ENCODE measurements around the gene DOCK3.
A peak's percentile ranks its signal among the peaks of the same experiment; 100 is the strongest.
"Not testable (repeated sequence)": the region's sequence is repeated elsewhere in the genome, so short reads cannot be mapped to it uniquely, and the experiment has no call there.

Gene DOCK3

GRCh38 chr3:50688602-50689001, 13.9 kb downstream of the DOCK3 start:
- not testable (repeated sequence) for DNase-seq

DNA sequence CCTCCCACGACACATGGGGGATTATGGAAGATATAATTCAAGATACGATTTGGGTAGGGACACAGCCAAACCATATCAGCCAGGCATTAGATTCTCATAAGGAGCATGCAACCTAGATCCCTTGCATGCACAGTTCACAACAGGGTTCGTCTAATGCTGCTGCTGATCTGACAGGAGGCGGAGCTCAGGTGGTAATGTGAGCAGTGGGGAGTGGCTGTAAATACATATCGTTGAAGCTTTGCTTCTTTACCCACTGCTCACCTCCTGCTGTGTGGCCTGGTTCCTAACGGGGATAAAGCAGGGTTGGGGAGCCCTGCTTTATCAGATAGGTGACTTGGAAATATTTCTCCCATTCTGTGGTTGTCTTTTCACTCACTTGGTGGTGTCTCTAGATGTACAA, 14.8 kb downstream of the DOCK3 start:
- no peak for DNase-seq

- no peak for DNase-seq
Measured at GRCh38 chr3:50695031-50695430, 20.3 kb downstream of the DOCK3 start.

- DNase-seq: no peak
Measured at GRCh38 chr3:50696276-50696675, 21.5 kb downstream of the DOCK3 start.

DNA sequence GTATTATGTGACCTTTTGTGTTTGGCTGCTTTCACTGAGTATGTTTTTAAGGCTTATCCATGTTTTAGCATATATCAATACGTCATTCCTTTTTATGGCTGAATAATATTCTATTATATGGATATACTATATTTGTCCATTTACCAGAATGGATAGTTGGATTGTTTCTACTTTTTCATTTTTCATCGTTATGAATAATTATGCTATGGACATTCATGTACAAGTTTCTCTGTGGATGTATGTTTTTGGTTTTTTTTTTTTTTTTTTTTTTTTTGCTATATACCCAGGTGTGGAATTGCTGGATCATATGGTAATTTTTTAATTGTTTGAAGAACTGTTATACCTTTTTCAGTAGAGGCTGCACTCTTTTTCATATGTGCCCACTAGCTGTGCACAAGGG, 23.5 kb downstream of the DOCK3 start:
- no peak for DNase-seq

GRCh38 chr3:50708620-50709019, 33.9 kb downstream of the DOCK3 start:
- DNase-seq: no peak

GRCh38 chr3:50714946-50715345, 40.2 kb downstream of the DOCK3 start:
- no peak for DNase-seq

GRCh38 chr3:50724831-50725230, 50.1 kb downstream of the DOCK3 start:
- no peak for DNase-seq

DNA sequence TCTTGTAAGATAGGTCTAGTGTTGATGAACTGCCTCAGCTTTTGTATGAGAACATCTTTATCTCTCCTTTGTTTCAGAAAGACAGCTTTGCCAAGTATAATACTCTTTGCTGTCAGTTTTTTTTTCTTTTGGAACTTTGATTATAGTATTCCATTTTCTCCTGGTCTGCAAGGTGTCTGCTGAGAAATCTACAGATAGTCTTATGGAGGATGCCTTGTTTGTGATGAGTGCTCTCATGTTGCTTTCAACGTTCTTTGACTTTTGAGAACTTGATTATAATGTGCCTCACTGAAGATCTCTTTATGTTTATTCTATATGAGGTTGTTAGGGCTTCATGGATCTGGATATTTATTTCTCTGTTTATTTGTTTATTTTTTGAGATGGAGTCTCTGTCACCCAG, 60.3 kb downstream of the DOCK3 start:
- DNase-seq: no peak

GRCh38 chr3:50737193-50737905, 62.6 kb downstream of the DOCK3 start:
- DNase-seq: no peak

GRCh38 chr3:50737906-50738598, 63.3 kb downstream of the DOCK3 start:
- DNase-seq: no peak

GRCh38 chr3:50743643-50744042, 68.9 kb downstream of the DOCK3 start:
- no peak for DNase-seq

DNA sequence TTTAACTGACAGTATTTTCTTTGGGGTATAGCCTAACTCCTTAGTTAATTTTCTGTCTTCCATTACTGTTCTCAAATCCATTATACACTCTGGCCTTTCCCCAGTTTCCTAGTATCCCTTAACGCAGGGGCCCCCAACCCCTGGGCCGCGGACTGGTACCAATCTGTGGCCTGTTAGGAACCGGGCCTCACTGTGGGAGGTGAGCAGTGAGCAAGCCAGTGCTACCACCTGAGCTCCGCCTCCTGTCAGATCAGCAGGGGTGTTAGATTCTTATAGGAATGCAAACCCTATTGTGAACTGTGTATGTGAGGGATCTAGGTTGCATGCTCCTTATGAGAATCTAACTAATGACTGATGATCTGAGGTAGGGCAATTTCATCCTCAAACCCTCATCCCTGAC, 75.1 kb downstream of the DOCK3 start:
- DNase-seq: no peak

DNA sequence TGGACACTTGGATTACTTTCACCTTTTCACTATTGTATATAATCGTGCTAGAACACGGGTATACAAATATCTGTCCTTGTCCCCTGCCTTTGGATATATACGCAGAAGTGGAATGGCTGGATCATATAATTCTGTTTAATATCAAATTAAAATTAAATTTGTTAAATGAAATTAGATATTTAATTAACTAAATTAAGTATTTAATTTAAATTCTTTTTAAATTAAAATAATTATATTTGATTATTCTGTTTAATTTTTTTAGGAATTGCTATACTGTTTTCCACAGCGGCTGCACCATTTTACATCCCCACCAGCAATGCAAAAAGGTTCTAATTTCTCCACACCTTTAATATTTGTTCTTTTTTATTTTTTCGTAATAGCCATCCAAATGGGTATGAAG, 84.3 kb downstream of the DOCK3 start:
- DNase-seq: no peak

DNA sequence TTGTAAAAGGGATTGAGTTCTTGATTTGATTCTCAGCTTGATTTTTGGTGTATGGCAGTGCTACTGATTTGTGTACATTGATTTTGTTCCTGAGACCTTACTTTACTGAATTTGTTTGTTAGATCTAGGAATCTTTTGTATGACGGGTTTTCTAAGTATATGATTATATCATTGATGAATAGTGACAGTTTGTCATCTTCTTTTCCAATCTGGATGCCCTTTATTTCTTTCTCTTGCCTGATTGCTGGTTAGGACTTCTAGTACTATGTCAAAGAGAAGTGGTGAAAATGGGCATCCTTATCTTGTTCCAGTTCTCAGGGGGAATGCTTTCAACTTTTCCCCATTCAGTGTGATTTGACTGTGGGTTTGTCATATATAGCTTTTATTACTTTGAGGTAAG, 103.0 kb downstream of the DOCK3 start:
- no peak for DNase-seq

DNA sequence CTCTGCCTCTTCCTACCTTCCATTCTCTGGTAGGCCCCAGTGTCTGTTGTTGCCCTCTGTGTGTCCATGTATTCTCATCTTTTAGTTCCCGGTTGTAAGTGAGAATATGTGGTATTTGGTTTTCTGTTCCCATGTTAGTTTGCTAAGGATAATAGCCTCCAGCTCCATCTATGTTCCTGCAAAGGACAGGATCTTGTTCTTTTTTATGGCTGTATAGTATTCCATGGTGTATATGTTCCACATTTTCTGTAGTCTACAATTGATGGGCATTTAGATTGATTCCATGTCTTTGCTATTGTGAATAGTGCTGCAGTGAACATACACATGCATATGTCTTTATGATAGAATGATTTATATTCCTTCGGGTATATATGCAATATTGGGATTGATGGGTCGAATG, 107.0 kb downstream of the DOCK3 start:
- not testable (repeated sequence) for DNase-seq

- no peak for DNase-seq
Measured at GRCh38 chr3:50786631-50787030, 111.9 kb downstream of the DOCK3 start.

GRCh38 chr3:50790894-50791293, 116.2 kb downstream of the DOCK3 start:
- DNase-seq: not testable (repeated sequence)

GRCh38 chr3:50792568-50792967, 117.8 kb downstream of the DOCK3 start:
- no peak for DNase-seq

- DNase-seq: not testable (repeated sequence)
Measured at GRCh38 chr3:50803805-50804204, 129.1 kb downstream of the DOCK3 start.

- DNase-seq: not testable (repeated sequence)
Measured at GRCh38 chr3:50804376-50804775, 129.6 kb downstream of the DOCK3 start.

- no peak for DNase-seq
Measured at GRCh38 chr3:50805321-50805720, 130.6 kb downstream of the DOCK3 start.

DNA sequence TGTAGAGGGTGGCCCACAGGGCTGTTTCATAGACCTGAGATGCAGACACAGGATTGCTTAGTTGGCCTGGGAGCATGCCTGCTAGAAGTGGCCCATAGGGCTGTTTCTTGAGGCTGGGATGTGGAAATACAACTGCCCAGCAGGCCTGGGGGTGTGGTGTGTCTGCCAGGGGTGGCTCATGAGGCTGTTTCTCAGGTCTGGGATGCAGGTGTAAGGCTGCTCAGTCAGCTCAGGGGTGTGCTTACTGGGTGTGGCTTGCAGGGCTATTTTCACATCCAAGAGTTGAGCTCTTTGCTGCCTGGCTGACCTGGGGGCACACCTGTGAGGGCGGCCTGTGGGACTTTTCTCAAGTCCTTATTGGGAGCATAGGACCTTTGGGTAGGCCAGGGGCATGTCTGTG, 131.3 kb downstream of the DOCK3 start:
- DNase-seq: no peak

- DNase-seq: peak in 1 of 2 experiments; percentile 10
Measured at GRCh38 chr3:50806806-50807205, 132.1 kb downstream of the DOCK3 start.

DNA sequence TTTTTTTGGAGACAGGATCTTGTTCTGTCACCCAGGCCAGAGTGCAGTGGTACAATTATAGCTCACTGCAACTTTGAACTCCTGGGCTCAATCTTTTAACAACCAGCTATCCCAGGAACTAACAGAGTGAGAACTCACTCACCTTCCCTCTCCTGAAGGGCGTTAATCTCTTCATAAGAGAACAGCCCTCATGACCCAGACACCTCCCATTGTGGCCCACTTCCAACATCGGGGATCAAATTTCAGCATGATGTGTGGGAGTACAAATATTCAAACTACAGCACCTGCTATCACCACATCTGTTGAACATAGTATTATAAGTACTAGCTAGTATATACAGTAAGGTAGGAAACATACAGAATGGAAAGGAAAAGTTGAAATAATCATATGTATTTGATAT, 132.5 kb downstream of the DOCK3 start:
- DNase-seq: peak; percentile 63 to 73

Data from SHP77 (cell line).